Lower leg skin (tissue), 4 donors: Measurements from ENCODE around the gene RERGL. TPM values are rescaled to one million over a fixed set of nuclear protein-coding genes. Genes with fewer than 3 reads are reported as not detected.
"Not testable (repeated sequence)": the region's sequence is repeated elsewhere in the genome, so short reads cannot be mapped to it uniquely, and the experiment has no call there.

Experiments
- DNase-seq, 2 donors: peaks; one replicate each; pipeline ENCODE4 v3.0.0-alpha.2; 2019; ENCODE audit warnings: low spot score in 2 of 2
- H3K4me3 ChIP-seq: fragments of 200-600 bp; sonication (generic); 2 replicates; pipeline ENCODE4 v1.5.1; 2017; ENCODE audit warnings: mild to moderate bottlenecking, low read depth; ENCODE audit not compliant: poor library complexity, severe bottlenecking
- CTCF ChIP-seq, 3 donors: fragments of 450-650 bp; IDR thresholded peaks; one replicate each; pipeline ENCODE4 v1.5.1; 2016; ENCODE audit warnings: antibody characterized with exemption in 3 of 3, mild to moderate bottlenecking in 3 of 3, moderate library complexity in 2 of 3
- POLR2A ChIP-seq, 2 donors: fragments of 450-650 bp; IDR thresholded peaks; one replicate each; pipeline ENCODE4 v1.6.1; 2016 to 2017; ENCODE audit warnings: antibody characterized with exemption in 2 of 2, mild to moderate bottlenecking in 1 of 2, moderate library complexity in 1 of 2
- WGBS, 2 donors: methylation state at CpG; one replicate each; pipeline ENCODE4 v1.1.5; 2018; 5-methylcytosine and 5-hydroxymethylcytosine counted together
- intact Hi-C: fragments of 100-400 bp; cut with DNase I; formaldehyde crosslinking; loops from one replicate; pipeline ENCODE4 v1.15.0; 2023; ENCODE audit warnings: low total_unique reads
- total RNA-seq, 4 donors: library from RNA; depleted of rRNA; stranded (reverse); fragments of >200 nt; gene quantifications; one replicate each; pipeline ENCODE4 v1.1.0, GENCODE V29; 2016

The RERGL gene
- total RNA-seq, 4 donors from 2014 or later, result 1.4 to 11.5 (median 6.0) TPM

- WGBS, 2 donors, result 90 to 100% methylated on average over 1 of the region's 1 CpG
- TF ChIP-seq POLR2A (IDR thresholded peaks at IDR 0.05), result no peak
- no peak for TF ChIP-seq CTCF (IDR thresholded peaks at IDR 0.05)
- DNase-seq, result no peak
- intact Hi-C loops, result no loop called here
- H3K4me3 ChIP-seq, result no peak overlapping the region
These were observed 32.9 kb downstream of the RERGL start for GRCh38 chr12:18057051-18057450.

- WGBS, 2 donors, result 58 to 60% methylated on average over 2 of the region's 2 CpGs
- no peak overlapping the region for H3K4me3 ChIP-seq
- TF ChIP-seq POLR2A (IDR thresholded peaks at IDR 0.05), result no peak
- TF ChIP-seq CTCF (IDR thresholded peaks at IDR 0.05), result no peak
- no peak for DNase-seq
- intact Hi-C loops, result no loop called here
These were observed 34.9 kb downstream of the RERGL start for GRCh38 chr12:18054925-18055619.

- no peak for TF ChIP-seq POLR2A (IDR thresholded peaks at IDR 0.05)
- TF ChIP-seq CTCF (IDR thresholded peaks at IDR 0.05), result no peak
- H3K4me3 ChIP-seq, result no peak overlapping the region
- 81 to 88% methylated on average over 7 of the region's 7 CpGs for WGBS, 2 donors
- intact Hi-C loops, result no loop called here
- no peak for DNase-seq
These were observed 44.5 kb downstream of the RERGL start for GRCh38 chr12:18045446-18045992.

- DNase-seq, H3K4me3 ChIP-seq, intact Hi-C loops: not testable (repeated sequence)
- 92 to 96% methylated on average over 26 to 27 of the region's 27 CpGs for WGBS, 2 donors
These were observed 49.8 kb downstream of the RERGL start for GRCh38 chr12:18040060-18040742.

Other genes with a start within 250 kb of the RERGL start
- gene PIK3C2G, start 171.3 kb upstream of the RERGL start, total RNA-seq, result 10 to 100 TPM; 17.9 to 27.7 (median 26.6) TPM